Prostate gland (tissue), 2 donors: ENCODE results near the gene CHTOP.

Experiments
- CTCF ChIP-seq, 4 experiments: fragments of 200-600 bp in 2 of 4; fragments of 450-650 bp in 2 of 4; sonication (generic) in 2 of 4; IDR thresholded peaks; 1 replicate in 3 of 4; 2 replicates in 1 of 4; pipeline ENCODE4 v1.5.1; 2016 to 2019; ENCODE audit warnings: antibody characterized with exemption in 4 of 4, mild to moderate bottlenecking in 2 of 4, moderate library complexity in 2 of 4
- POLR2A ChIP-seq: fragments of 450-650 bp; IDR thresholded peaks from one replicate; pipeline ENCODE4 v1.6.1; 2016; ENCODE audit warnings: antibody characterized with exemption, mild to moderate bottlenecking
- POLR2AphosphoS5 ChIP-seq: sonication (generic); formaldehyde crosslinking; IDR thresholded peaks from one replicate; pipeline ENCODE4 v1.6.1; 2017; ENCODE audit warnings: antibody characterized with exemption

DNA sequence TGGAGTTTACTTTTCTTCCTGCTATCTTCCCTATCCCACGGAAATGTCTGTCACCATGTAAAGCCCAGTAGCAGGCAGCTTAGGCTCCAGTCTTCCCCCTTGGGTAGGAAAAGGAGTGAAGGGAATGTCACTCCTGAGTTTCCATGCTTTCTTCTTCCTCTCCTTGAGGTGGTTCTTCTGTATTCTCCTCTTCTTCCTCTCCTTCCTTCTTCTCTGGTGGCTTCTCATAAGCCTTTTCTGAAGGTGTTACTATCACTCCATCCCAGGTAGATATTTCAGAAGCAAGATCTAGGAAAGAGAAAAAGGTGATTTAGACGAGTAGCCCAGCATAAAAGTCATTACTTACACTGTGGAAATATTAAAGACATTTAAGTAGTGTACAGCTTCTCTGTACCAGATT lies 28.4 kb downstream of the CHTOP start:
- no peak for TF ChIP-seq CTCF (IDR thresholded peaks at IDR 0.05)
- no peak for TF ChIP-seq POLR2A
- TF ChIP-seq POLR2AphosphoS5, result no peak
